Fibroblast of villous mesenchyme (primary cell): Measurements from ENCODE around the gene MAGI1. TPM values are rescaled to one million over a fixed set of nuclear protein-coding genes. Genes with fewer than 3 reads are reported as not detected.

Experiments used
- DNase-seq: peaks from one replicate; pipeline ENCODE4 v3.0.0-alpha.2; 2010; ENCODE audit warnings: low read depth
- H3K4me3 ChIP-seq: 2 replicates; pipeline ENCODE4 v1.5.1; 2011; ENCODE audit warnings: low read depth, mild to moderate bottlenecking, low read length
- total RNA-seq: library from RNA; depleted of rRNA; stranded (reverse); fragments of >200 nt; gene quantifications from 2 replicates; pipeline ENCODE4 v1.2.3, GENCODE V29; 2012
- TF ChIP-seq, protein P1 (sequence below): IDR thresholded peaks from 2 replicates; pipeline ENCODE4 v1.5.1; 2012; ENCODE audit warnings: low read depth, mild to moderate bottlenecking, low read length; ENCODE audit not compliant: insufficient read depth

Gene MAGI1
- total RNA-seq, 1 donor = 20.7 TPM

- no peak overlapping the region for H3K4me3 ChIP-seq
- TF ChIP-seq, protein P1, sequence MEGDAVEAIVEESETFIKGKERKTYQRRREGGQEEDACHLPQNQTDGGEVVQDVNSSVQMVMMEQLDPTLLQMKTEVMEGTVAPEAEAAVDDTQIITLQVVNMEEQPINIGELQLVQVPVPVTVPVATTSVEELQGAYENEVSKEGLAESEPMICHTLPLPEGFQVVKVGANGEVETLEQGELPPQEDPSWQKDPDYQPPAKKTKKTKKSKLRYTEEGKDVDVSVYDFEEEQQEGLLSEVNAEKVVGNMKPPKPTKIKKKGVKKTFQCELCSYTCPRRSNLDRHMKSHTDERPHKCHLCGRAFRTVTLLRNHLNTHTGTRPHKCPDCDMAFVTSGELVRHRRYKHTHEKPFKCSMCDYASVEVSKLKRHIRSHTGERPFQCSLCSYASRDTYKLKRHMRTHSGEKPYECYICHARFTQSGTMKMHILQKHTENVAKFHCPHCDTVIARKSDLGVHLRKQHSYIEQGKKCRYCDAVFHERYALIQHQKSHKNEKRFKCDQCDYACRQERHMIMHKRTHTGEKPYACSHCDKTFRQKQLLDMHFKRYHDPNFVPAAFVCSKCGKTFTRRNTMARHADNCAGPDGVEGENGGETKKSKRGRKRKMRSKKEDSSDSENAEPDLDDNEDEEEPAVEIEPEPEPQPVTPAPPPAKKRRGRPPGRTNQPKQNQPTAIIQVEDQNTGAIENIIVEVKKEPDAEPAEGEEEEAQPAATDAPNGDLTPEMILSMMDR = no peak
- no peak for DNase-seq
Observed at GRCh38 chr3:65650247-65650646, 388.5 kb downstream of the MAGI1 start.

- TF ChIP-seq, protein P1 = no peak
- no peak for DNase-seq
- H3K4me3 ChIP-seq = no peak overlapping the region
Observed at GRCh38 chr3:65647369-65647768, 391.3 kb downstream of the MAGI1 start.

DNA sequence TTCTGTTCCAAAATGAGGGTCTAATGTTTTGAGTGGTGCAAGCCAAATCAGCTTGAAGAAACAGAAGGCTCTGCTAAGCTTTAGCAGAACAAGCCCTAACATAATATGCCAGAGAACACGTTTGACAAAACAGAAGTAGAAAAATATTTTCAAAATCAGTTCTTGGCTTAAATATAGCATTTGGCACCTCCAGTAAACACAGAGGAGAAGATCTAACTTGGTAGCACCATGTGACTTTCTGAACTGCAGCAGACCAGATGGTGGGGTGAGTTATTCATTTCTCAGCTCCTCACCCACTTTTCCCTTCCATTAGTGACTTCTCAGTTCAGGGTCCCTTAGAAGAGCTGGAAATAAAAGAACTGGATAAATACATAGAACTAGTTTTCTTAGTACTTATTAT lies 395.8 kb downstream of the MAGI1 start:
- TF ChIP-seq, protein P1 = no peak
- no peak overlapping the region for H3K4me3 ChIP-seq
- no peak for DNase-seq

GRCh38 chr3:65641777-65642176 lies 396.9 kb downstream of the MAGI1 start:
- no peak overlapping the region for H3K4me3 ChIP-seq
- no peak for DNase-seq
- TF ChIP-seq, protein P1 = no peak

- TF ChIP-seq, protein P1 = no peak
- DNase-seq = no peak
- no peak overlapping the region for H3K4me3 ChIP-seq
Observed at GRCh38 chr3:65641045-65641444, 397.7 kb downstream of the MAGI1 start.

DNA sequence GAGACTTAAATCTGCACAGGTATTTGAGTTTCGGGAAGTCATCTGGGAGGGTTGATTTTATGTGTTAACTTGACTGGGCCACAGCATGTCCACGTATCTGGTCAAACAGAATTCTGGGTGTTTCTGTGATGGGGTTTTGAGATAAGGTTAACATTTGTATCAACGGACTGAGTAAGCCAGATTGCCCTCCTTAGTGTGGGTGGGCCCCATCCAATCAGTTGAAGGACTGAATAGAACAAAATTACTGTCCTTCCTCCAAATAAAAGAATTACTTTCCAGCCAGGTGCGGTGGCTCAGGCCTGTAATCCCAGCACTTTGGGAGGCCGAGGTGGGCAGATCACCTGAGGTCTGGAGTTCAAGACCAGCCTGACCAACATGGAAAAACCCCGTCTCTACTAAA lies 399.3 kb downstream of the MAGI1 start:
- DNase-seq = no peak
- H3K4me3 ChIP-seq = no peak overlapping the region
- TF ChIP-seq, protein P1 = no peak

DNA sequence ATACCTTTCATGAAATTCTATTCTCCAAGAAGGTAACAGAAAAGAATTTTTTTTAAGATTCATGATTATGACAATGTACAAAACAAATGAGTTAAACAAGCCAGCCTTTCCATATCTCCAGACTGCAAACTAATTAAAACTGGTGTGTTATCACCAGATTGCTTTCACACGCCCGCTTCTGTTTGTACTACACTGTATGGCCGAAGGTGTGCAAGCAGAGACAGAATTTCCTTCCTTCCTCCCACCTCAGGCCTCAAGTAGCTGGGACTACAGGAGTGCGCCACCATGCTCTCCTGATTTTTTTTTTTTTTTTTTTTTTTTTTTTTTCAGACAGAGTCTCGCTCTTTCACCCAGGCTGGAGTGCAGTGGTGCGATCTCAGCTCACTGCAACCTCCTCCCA lies 400.4 kb downstream of the MAGI1 start:
- TF ChIP-seq, protein P1 = no peak
- no peak for DNase-seq
- no peak overlapping the region for H3K4me3 ChIP-seq
